Kidney tubule cell (primary cell): ENCODE measurements around the gene EIF4A2.
"Not testable (repeated sequence)": the region's sequence is repeated elsewhere in the genome, so short reads cannot be mapped to it uniquely, and the experiment has no call there.

Experiments used
- DNase-seq: peaks from one replicate; pipeline ENCODE4 v3.0.0-alpha.2; 2018; ENCODE audit warnings: low spot score

EIF4A2 gene

DNA sequence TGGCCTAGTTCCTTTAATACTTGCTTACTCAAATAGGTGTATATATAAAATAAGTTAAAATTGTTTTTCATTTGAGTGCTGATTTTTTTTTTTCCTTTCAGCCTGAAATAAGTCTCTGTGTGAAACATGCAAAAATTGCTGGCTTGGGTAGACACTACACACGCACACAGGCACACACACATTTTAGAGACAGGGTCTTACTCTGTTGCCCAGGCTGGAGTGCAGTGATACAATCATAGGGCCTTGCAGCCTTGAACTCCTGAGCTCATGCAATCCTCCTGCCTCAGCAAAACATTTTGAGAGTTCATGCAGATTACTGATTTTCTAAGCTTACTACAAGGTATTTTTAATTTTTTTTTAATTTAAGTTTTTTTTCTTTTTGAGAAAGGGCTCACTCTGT is 35.6 kb downstream of the EIF4A2 start:
- no peak for DNase-seq

GRCh38 chr3:186821429-186822387 is 38.3 kb downstream of the EIF4A2 start:
- DNase-seq = peak; percentile 71

DNA sequence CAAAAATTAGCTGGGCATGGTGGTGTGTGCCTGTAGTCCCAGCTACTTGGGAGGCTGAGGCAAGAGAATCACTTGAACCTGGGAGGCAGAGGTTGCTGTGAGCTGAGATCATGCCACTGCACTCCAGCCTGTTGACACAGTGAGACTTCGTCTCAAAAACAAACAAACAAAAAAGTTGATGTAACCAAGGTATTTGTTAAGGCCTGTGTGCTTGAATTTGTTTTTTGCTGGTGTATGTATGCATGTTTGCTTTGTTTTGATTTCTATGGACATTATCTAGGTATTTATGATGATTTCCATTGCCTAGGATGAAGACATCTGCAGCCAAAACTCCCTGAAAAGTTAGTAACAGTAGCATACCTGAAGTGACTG is 39.0 kb downstream of the EIF4A2 start:
- DNase-seq = not testable (repeated sequence)

GRCh38 chr3:186823386-186823785 is 40.0 kb downstream of the EIF4A2 start:
- peak; percentile 58 for DNase-seq

GRCh38 chr3:186824430-186825139 is 41.2 kb downstream of the EIF4A2 start:
- DNase-seq = no peak

DNA sequence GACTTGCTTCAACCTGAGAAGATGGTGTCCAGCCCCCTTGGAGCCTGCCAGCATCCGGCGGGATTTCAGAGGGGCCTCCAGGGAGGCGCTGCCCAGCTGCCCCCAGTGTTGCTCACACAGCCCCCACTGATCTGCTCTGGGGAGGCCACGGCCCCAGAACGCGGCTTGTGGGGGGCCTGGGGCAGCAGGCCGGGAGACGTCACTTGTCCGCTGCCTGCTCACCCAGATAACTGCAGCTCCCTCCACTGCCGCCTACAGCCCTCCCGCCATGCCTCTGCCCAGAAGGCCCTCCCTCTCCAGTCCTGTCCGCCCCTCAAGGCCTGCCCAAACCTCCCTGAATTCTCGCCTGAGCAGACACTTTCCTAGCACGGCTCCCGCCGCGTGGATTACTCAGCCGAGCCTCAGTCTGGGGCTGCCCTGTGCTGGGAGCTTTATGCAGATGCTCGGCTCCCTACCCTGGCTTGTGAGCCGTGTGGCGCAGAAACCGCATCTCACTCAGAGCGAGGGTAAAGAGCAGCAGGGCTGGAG is 42.0 kb downstream of the EIF4A2 start:
- DNase-seq = peak; percentile 80

DNA sequence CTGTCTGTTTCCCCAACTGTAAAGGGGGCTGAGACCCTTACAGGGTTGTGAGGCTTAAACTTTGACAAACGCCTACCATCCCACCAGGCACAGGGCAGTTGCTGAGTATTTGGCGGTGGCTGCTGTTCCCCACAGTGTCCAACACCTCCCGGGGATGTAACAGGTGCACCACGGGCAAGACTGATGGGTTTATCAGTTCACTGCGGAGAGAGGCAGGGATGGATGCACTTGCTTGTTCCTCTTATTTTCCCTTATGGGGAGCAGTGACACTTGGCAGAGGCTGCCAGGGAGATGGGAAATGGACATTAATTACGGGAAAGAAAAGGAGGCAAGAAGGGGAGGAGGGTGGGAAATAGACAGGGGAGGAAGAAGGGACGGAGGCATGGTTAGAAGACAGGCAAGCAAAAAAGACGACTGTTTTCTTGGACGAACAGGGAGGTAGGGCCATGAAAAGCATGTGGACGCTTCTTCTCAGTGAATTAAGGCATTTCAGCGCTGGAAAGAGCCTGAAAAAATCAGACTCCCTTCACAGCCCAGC is 42.6 kb downstream of the EIF4A2 start:
- no peak for DNase-seq

GRCh38 chr3:186826410-186826975 is 43.1 kb downstream of the EIF4A2 start:
- DNase-seq = peak; percentile 14

DNA sequence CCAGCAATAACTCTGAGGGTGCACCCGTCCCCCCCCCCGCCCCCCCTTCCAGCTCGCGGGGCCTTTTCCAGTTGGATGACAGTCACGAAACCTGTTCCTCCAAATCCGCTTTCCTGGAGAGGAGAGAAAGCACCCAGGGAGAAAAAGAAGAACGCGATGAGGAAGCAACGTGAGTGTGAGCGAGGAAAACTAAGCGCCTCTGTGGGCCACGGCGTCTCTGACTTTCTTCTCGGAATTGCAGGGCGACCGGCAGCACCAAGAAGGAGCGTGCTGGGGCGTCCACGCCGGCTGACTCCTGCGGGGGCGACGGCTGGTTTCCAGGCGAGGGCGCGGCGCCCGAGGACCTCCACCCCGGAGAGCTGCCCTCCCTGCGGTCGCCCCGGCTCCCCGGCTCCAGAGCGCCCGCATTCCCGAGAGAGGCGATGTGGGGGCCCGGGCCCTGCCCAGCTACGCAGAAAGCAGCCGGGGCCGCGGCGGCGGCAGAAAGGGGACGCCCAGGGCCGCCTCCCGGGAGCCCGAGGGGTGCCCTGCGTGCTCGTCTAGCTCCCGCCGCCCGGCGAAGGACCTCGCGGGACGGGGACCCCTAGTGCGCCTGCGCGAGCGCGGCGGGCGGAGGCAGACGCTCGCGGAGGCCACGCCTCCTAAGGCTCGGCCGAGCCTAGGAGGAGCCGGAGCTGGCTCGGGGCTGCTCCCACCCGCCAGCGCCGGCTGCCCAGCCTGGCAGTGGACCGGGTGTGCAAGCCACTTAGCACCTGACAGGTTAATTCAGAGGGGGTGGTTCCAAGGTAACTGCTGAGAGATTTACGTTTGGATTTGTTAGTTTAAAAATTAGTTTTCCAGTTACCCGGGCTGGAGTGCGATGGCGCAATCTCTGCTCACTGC is 43.8 kb downstream of the EIF4A2 start:
- DNase-seq = peak; percentile 89

DNA sequence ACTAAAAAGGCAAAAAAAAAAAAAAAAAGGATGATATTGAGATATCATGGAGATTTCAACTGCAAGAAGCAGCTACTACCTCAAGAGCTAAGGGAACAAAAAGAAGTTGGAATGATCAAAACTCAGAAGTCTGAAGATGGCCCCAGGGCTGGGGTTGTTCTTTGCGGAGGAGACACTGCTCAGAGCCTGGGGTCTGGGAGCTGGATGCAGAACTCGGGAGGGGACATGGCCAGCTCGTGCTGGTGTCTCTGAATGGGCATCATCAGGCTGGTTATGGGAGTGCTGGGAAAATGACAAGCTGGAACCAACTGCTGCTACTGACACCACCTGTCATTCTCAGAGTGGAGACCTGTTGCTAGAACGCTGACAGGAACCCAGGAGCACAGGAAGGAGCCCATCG is 45.0 kb downstream of the EIF4A2 start:
- DNase-seq = no peak

- DNase-seq = no peak
These were observed 48.4 kb downstream of the EIF4A2 start for GRCh38 chr3:186831798-186832197.

DNA sequence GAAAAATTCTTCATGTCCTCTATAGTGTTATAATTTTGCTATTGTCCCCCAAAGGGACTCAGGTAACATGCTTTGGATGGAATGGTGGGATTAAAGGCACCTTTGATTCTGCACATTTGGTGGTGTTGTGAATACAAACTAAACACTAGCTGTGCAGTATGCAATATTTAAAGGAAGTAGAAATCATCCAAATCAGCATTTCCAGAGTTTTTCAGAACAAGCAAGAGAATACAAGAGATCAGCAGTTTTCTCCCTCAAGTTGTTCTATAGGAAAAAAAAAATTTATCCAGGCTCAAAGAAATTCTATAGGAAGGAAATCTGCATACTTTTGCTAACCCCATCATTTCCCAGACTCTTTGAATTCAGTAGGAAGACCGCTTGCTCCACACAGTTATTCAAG is 48.9 kb downstream of the EIF4A2 start:
- DNase-seq = no peak
